H1 (cell line): ENCODE measurements around the gene NBDY.

Source experiments
- SIN3A ChIP-seq, 2 experiments: IDR thresholded peaks in 1 of 2; conservative IDR thresholded peaks in 1 of 2; 2 replicates each; pipeline ENCODE4 v1.6.1; 2011 to 2012; ENCODE audit warnings: low read length in 2 of 2, improper control_type of control experiment in 1 of 2, low read depth in 1 of 2, mild to moderate bottlenecking in 1 of 2
- TF ChIP-seq, protein P1 (sequence below), 3 experiments: IDR thresholded peaks; 1 replicate in 2 of 3; 2 replicates in 1 of 3; pipeline versions ENCODE4 v1.5.1 to v1.6.1; 2011; ENCODE audit warnings: low read length in 3 of 3, mild to moderate bottlenecking in 3 of 3, inconsistent platforms in 2 of 3, low read depth in 1 of 3, moderate library complexity in 1 of 3; ENCODE audit not compliant: insufficient read depth in 1 of 3; ENCODE audit errors: control extremely low read depth in 1 of 3

DNA sequence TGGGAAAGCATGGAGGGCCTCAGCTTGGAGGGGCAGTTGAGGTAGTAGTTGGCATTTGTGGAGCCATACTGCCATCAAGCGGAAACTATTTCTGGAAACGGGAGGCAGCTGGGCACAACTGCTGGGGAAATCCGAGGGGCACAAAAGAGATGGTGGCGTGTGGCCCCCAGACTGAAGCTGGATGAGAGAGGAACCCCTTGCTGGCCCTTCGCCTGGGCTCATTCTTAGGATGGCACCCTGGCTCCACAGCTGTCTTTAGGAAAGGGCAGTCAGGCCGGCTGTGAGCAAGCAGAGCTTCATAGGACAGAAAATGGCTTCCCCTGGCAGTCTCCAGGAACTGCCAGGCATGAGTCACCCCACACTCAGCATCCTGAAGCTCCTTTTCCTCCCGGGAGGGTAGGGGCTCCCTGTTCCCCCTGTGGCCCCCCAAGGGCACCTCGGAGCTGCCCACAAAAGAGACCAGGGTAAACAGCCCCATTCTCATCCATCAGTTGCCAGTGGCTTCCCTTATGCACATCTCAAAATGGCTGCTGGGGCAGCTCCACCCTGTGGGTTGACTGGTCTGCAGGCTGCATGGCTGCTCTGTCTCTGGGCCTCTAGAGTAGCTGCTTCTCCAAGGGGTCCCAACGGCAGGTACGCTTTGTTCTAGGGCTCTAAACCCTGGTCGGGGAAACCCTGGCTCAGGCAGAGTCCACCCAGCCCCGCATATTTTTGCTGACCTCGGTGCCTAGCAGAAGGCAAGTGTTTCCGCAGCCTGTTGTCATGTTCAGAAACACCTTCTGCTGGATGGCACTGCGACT, 64.7 kb downstream of the NBDY start:
- TF ChIP-seq, protein P1, sequence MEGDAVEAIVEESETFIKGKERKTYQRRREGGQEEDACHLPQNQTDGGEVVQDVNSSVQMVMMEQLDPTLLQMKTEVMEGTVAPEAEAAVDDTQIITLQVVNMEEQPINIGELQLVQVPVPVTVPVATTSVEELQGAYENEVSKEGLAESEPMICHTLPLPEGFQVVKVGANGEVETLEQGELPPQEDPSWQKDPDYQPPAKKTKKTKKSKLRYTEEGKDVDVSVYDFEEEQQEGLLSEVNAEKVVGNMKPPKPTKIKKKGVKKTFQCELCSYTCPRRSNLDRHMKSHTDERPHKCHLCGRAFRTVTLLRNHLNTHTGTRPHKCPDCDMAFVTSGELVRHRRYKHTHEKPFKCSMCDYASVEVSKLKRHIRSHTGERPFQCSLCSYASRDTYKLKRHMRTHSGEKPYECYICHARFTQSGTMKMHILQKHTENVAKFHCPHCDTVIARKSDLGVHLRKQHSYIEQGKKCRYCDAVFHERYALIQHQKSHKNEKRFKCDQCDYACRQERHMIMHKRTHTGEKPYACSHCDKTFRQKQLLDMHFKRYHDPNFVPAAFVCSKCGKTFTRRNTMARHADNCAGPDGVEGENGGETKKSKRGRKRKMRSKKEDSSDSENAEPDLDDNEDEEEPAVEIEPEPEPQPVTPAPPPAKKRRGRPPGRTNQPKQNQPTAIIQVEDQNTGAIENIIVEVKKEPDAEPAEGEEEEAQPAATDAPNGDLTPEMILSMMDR (IDR thresholded peaks at IDR 0.05; ENCODE audit: control extremely low read depth in 1 of 3, insufficient read depth in 1 of 3, low read depth in 1 of 3, low read length in 3 of 3): no peak
- no peak for TF ChIP-seq SIN3A (conservative IDR thresholded peaks at IDR 0.05 in 1 of 2, IDR thresholded peaks at IDR 0.05 in 1 of 2; ENCODE audit: low read depth in 1 of 2, low read length in 2 of 2)
